ENCODE data around the gene SMAD9. TPM values are rescaled to one million over a fixed set of nuclear protein-coding genes. Genes with fewer than 3 reads are reported as not detected.

The SMAD9 gene
- 10 to 100 TPM in 1 of 2 donors, 1 to 10 TPM in 1; 9.7 to 13.0 TPM for total RNA-seq
- long read RNA-seq, full-length matches to known transcripts: 1 of 1 reads
- long read RNA-seq, partial matches to known transcripts: 0 of 1 reads
- long read RNA-seq, other reads (novel, unspliced or antisense): 0 of 1 reads

- ATAC-seq (peak; percentile 69), DNase-seq (peak; percentile 74 to 85)
- intact Hi-C loops (cut with DNase I, micrococcal nuclease): no loop called here
Measured at GRCh38 chr13:36919833-36920615, at the start of gene SMAD9. Gene SMAD9 (minus strand): TSS chr13:36920238. CDS start chr13:36879689, 40,549 bp downstream.

- ATAC-seq (no peak), DNase-seq (no peak)
- intact Hi-C loops (cut with DNase I, micrococcal nuclease): no loop called here
Measured at GRCh38 chr13:36966404-36966803, 46.4 kb upstream of the SMAD9 start.

- intact Hi-C loops (cut with DNase I, micrococcal nuclease): no loop called here
- ATAC-seq (no peak), DNase-seq (no peak)
Measured at GRCh38 chr13:36965767-36966166, 45.7 kb upstream of the SMAD9 start.

GRCh38 chr13:36959456-36960116, 39.5 kb upstream of the SMAD9 start:
- DNase-seq (no peak), ATAC-seq (no peak)
- intact Hi-C loops (cut with DNase I, micrococcal nuclease): no loop called here

GRCh38 chr13:36954542-36954941, 34.5 kb upstream of the SMAD9 start:
- intact Hi-C loops (cut with DNase I, micrococcal nuclease): no loop called here
- ATAC-seq (peak; percentile 74), DNase-seq (no peak)

- intact Hi-C loops (cut with DNase I, micrococcal nuclease): no loop called here
- ATAC-seq (no peak), DNase-seq (no peak)
Measured at GRCh38 chr13:36950920-36951319, 30.9 kb upstream of the SMAD9 start.

- intact Hi-C loops (cut with DNase I, micrococcal nuclease): no loop called here
- ATAC-seq: no peak
- DNase-seq: no peak
Measured at GRCh38 chr13:36950330-36950729, 30.3 kb upstream of the SMAD9 start.

- intact Hi-C loops (cut with DNase I, micrococcal nuclease): no loop called here
- ATAC-seq: no peak
- no peak for DNase-seq
Measured at GRCh38 chr13:36945078-36945477, 25.0 kb upstream of the SMAD9 start.

- intact Hi-C loops (cut with DNase I, micrococcal nuclease): no loop called here
- ATAC-seq (no peak), DNase-seq (no peak)
Measured at GRCh38 chr13:36925603-36926002, 5.6 kb upstream of the SMAD9 start.

GRCh38 chr13:36924001-36924400, 4.0 kb upstream of the SMAD9 start:
- no peak for ATAC-seq
- no peak for DNase-seq

GRCh38 chr13:36921631-36922301, 1.7 kb upstream of the SMAD9 start:
- intact Hi-C loops (cut with DNase I, micrococcal nuclease): no loop called here
- ATAC-seq (peak; percentile 61), DNase-seq (no peak)

More at GRCh38 chr13:36924001-36924400, 4.0 kb upstream of the SMAD9 start:
- intact Hi-C loops (cut with DNase I, micrococcal nuclease): no loop called here

- no peak for ATAC-seq
- no peak for DNase-seq
- intact Hi-C loops (cut with DNase I, micrococcal nuclease): no loop called here
Measured at GRCh38 chr13:36920616-36921185, 663 bp upstream of the SMAD9 start.

- peak in 1 of 2 donors; percentile 31 for DNase-seq
- ATAC-seq: peak; percentile 40
- intact Hi-C loops (cut with DNase I, micrococcal nuclease): no loop called here
Measured at GRCh38 chr13:36919171-36919832, 736 bp downstream of the SMAD9 start.

- DNase-seq (no peak), ATAC-seq (no peak)
- intact Hi-C loops (cut with DNase I, micrococcal nuclease): no loop called here
Measured at GRCh38 chr13:36918246-36919131, 1.5 kb downstream of the SMAD9 start.

GRCh38 chr13:36917311-36917710, 2.7 kb downstream of the SMAD9 start:
- no peak for DNase-seq
- intact Hi-C loops (cut with DNase I, micrococcal nuclease): no loop called here
- no peak for ATAC-seq

- ATAC-seq: no peak
- intact Hi-C loops (cut with DNase I, micrococcal nuclease): no loop called here
Measured at GRCh38 chr13:36915896-36916640, 4.0 kb downstream of the SMAD9 start.

GRCh38 chr13:36915106-36915505, 4.9 kb downstream of the SMAD9 start:
- ATAC-seq: no peak
- DNase-seq: no peak
- intact Hi-C loops (cut with DNase I, micrococcal nuclease): no loop called here

More at GRCh38 chr13:36915896-36916640, 4.0 kb downstream of the SMAD9 start:
- no peak for DNase-seq
